HG03066 (cell line): Measurements from ENCODE around the gene LITAF.
"Not testable (repeated sequence)": the region's sequence is repeated elsewhere in the genome, so short reads cannot be mapped to it uniquely, and the experiment has no call there.

Experiments used
- ATAC-seq: cut with Tn5 transposase; IDR thresholded peaks from one replicate; pipeline ENCODE4 v1.9.1; 2021; ENCODE audit warnings: low read depth; ENCODE audit not compliant: unreplicated experiment

Gene LITAF

GRCh38 chr16:11577290-11577660, 9.4 kb downstream of the LITAF start:
- ATAC-seq, result not testable (repeated sequence)

GRCh38 chr16:11576427-11577289, 10.1 kb downstream of the LITAF start:
- ATAC-seq, result peak; percentile 73

DNA sequence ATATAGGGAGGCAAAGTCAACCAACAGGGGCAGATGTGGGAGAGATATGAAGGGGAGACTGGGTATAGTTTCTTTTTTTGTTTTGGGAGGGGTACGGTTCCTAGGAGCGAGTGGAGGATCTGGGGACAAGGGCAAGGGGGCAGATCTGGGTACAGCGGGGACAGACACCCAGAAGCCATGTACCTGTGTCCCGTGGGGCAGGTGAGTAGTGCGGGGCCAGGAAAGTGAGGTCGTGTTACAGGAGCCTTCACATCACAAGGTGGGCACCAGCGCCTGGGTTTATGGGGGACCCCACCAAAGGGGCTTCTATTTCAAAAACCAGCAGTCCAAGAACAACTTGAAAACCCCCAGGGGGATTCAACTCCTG, 11.5 kb downstream of the LITAF start:
- ATAC-seq, result no peak

- ATAC-seq, result no peak
Measured at GRCh38 chr16:11572301-11572995, 14.3 kb downstream of the LITAF start.

DNA sequence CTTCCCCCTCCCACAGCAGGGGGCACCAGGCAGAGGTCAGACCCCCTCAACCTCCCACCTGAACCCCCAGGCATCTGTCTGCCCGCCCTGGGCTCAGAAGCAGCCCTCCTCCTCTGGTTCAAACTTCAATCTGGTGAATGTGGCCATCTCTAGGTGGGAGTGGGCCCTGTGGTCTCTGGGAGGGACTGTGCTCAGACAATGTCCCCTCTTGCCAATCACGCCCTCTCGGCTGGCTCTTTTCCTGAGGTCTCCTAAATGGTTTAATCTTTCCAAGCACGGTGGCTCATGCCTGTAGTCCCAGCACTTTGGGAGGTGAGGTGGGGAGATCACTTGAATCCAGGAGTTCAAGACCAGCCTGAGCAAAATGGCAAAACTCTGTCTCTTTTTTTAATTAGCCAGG, 15.2 kb downstream of the LITAF start:
- ATAC-seq, result no peak

GRCh38 chr16:11570806-11571205, 15.9 kb downstream of the LITAF start:
- no peak for ATAC-seq

DNA sequence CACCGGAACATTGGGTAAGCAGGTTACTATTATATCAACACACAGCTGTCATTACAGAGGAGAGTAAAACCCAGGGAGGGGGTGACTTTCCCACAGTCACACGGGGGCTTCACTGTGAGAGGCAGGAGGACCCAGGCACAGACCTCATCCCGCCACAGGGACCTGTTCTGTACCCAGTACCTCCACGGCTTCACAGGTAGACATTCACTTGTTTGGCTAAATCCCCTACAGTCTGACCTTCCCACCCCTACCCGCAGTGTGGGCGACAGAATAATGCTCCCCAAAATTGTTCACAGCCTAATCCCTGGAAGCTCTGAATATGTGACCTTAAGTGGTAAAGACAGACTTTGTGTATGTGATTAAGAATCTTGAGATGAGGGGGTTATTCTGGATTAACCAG, 16.5 kb downstream of the LITAF start:
- ATAC-seq, result no peak

- ATAC-seq, result no peak
Measured at GRCh38 chr16:11566398-11566797, 20.3 kb downstream of the LITAF start.

DNA sequence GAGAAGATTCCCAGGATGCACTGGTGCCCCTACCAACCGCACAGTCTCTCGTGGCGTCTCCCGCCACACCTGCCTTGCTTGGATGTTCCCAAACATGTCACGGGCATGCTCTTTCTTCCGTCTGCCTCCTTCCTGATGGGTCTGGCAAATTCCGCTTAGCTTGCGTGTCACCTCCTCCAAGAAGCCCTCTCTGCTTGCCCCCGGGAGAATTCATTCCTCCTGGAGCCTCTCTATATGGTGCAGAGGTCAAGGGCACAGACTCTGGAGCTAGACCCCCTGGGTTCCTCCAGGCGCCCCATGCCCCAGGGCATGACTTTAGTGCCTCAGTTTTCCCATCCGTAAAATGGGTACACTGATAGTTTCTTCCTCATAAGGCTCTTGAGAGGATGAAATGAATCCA, 21.1 kb downstream of the LITAF start:
- no peak for ATAC-seq

GRCh38 chr16:11564046-11564926, 22.4 kb downstream of the LITAF start:
- no peak for ATAC-seq

GRCh38 chr16:11563493-11564040, 23.2 kb downstream of the LITAF start:
- ATAC-seq, result no peak

DNA sequence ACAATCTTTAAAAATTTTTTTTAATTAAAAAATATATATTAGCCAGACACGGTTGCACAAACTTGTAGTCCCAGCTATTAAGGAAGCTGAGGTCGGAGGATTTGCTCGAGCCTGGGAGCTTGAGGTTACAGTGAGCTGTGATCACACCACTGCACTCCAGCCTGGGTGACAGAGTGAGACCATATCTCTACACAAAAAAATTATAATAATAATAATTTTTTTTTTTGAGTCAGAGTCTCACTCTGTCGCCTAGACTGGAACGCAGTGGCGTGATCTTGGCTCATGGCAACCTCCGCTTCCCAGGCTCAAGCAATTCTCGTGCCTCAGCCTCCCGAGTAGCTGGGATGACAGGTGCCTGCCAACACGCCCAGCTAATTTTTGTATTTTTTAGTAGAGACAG, 23.8 kb downstream of the LITAF start:
- no peak for ATAC-seq

GRCh38 chr16:11562411-11562810, 24.3 kb downstream of the LITAF start:
- no peak for ATAC-seq

DNA sequence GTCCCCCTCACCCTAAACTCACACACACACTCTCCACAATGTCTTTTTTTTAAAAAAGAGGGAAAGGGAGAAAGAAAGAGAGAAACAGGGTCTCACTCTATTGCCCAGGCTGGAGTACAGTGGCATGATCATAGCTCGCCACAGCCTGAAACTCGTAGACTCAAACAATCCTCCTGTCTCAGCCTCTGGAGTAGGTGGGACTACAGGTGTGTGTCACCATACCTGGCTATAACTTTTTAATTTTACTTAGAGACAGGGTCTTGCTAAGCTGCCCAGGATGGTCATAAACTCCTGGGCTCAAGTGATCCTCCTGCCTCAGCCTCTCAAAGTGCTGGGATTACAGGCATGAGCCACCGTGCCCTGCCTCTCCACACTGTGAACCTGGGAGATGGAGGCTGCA, 24.9 kb downstream of the LITAF start:
- ATAC-seq, result no peak

- no peak for ATAC-seq
Measured at GRCh38 chr16:11561454-11561805, 25.3 kb downstream of the LITAF start.

DNA sequence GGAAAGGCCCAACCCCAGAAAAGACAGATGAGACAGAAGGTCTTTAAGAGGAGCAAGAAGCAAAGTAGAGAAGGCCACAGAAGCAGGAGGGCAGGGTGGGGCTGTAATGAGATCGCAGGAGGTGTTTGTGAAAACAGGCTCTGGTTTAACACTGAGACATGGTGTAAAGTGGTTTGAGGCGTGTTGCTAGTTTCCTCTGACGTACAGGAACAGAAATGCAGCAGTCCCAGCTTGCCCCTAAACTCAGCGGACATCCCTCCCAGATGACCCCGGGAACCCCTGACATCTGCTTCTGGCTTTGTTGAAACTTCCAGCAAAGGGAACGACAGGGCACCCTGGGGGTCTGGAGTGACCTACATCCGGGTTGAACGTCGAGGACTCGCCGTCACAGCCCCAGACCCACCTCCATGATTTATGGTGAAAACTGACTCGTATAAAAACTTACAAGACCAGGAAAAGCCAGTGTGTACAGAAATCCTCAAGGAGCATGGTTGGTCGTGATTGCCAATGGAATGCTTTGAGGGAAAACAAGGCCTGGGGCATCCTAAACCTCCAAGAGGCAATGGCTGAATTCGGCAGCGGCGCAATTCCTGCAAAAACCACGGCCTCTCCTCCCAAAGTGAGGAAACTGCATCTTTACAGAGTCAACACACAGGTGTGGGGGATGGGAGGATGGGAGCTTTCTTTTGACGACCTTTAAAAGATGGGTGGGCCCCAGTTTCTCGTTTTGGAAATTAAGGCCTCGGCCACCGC, 25.8 kb downstream of the LITAF start:
- ATAC-seq, result no peak

- ATAC-seq, result not testable (repeated sequence)
Measured at GRCh38 chr16:11558308-11558823, 28.4 kb downstream of the LITAF start.

DNA sequence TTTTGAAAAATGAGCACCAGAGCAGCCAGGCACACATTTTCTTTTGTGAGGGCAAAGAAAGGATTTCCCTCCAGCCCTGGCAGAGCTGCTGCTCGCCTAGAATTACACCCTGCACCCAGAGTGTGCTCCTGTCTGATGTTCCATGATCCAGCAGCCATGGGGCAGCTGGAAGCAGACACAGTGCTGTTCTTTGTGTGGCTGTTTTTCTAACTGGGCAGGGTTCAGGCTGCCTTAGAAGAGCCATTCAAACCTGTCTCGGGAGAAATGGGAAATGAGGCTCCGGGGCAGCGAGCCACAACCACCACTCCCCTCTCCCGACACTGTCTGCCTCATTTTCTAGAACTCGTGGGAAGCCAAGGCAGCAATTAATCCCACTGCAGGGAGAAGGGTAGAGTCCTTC, 28.9 kb downstream of the LITAF start:
- ATAC-seq, result no peak

DNA sequence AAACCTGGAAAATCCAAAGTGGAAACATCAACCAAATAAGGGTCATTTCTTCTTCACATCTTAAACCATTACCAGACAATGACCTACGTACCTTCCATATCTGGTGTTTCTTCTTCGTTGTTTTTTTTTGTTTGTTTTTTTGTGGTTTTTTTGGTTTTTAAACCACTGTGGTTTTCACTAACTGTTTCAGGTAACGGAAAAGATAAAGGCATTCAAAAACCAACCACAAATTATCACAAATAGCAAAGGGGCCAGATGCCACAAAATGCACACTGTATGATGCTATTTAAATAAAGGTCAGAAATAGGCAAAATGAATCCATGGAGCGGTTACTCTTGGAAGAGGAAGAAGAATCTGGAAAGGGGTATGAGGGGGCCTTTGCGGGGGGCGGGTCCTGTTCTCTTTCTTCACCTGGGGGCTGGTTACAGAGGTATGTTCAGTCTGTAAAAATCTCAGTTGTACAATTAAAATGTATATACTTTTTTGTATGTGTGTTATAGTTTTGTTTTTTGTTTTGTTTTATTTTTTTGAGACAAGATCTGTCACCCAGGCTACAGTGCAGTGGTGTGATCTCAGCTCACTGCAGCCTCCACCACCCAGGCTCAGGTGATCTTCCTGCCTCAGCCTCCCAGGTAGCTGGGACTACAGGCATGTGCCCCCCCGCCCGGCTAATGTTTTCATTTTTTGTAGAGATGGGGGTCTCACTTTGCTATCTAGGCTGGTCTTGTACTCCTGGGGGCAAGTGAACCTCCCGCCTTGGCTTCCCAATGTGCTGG, 29.6 kb downstream of the LITAF start:
- ATAC-seq, result no peak
